ENCODE data around the gene EIF1B.
"Not testable (repeated sequence)": the region's sequence is repeated elsewhere in the genome, so short reads cannot be mapped to it uniquely, and the experiment has no call there.

GRCh38 chr3:40283057-40283456 is 26.4 kb upstream of the EIF1B start:
- not testable (repeated sequence) for TF ChIP-seq POLR2AphosphoS5, POLR2A (IDR thresholded peaks at IDR 0.05)
- TF ChIP-seq, protein P1, sequence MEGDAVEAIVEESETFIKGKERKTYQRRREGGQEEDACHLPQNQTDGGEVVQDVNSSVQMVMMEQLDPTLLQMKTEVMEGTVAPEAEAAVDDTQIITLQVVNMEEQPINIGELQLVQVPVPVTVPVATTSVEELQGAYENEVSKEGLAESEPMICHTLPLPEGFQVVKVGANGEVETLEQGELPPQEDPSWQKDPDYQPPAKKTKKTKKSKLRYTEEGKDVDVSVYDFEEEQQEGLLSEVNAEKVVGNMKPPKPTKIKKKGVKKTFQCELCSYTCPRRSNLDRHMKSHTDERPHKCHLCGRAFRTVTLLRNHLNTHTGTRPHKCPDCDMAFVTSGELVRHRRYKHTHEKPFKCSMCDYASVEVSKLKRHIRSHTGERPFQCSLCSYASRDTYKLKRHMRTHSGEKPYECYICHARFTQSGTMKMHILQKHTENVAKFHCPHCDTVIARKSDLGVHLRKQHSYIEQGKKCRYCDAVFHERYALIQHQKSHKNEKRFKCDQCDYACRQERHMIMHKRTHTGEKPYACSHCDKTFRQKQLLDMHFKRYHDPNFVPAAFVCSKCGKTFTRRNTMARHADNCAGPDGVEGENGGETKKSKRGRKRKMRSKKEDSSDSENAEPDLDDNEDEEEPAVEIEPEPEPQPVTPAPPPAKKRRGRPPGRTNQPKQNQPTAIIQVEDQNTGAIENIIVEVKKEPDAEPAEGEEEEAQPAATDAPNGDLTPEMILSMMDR (IDR thresholded peaks at IDR 0.05 in 8 of 11, conservative IDR thresholded peaks at IDR 0.05 in 3 of 11) = not testable (repeated sequence)

Measured in spleen (tissue), 7 donors.